Prostate gland (tissue), 2 donors: ENCODE results near the gene ANKRD33. TPM values are rescaled to one million over a fixed set of nuclear protein-coding genes. Genes with fewer than 3 reads are reported as not detected.

Source experiments
- DNase-seq: peaks from one replicate; pipeline ENCODE4 v3.0.0-alpha.2; 2019; ENCODE audit warnings: low spot score
- H3K27ac ChIP-seq, 2 donors: fragments of 200-600 bp; sonication (generic); 2 replicates each; pipeline ENCODE4 v1.5.1; 2017 to 2019
- H3K27me3 ChIP-seq: fragments of 200-600 bp; sonication (generic); replicated peaks from 2 replicates; pipeline ENCODE4 v1.5.1; 2019; ENCODE audit not compliant: insufficient read depth
- H3K36me3 ChIP-seq, 2 donors: fragments of 200-600 bp; sonication (generic); 1 replicate in 1 of 2; 2 replicates in 1 of 2; pipeline versions ENCODE4 v1.5.1 to v1.8.1; 2017 to 2019
- H3K4me1 ChIP-seq: fragments of 200-600 bp; sonication (generic); replicated peaks from 2 replicates; pipeline ENCODE4 v1.5.1; 2019
- H3K4me3 ChIP-seq, 2 donors: fragments of 200-600 bp; sonication (generic); 2 replicates each; pipeline ENCODE4 v1.5.1; 2017 to 2019
- H3K9me3 ChIP-seq: fragments of 200-600 bp; sonication (generic); 2 replicates; pipeline ENCODE4 v1.5.1; 2017
- POLR2A ChIP-seq: fragments of 450-650 bp; IDR thresholded peaks from one replicate; pipeline ENCODE4 v1.6.1; 2016; ENCODE audit warnings: antibody characterized with exemption, mild to moderate bottlenecking
- POLR2AphosphoS5 ChIP-seq: sonication (generic); formaldehyde crosslinking; IDR thresholded peaks from one replicate; pipeline ENCODE4 v1.6.1; 2017; ENCODE audit warnings: antibody characterized with exemption
- WGBS: methylation state at CpG from one replicate; pipeline ENCODE4 v1.1.5; 2018; 5-methylcytosine and 5-hydroxymethylcytosine counted together
- intact Hi-C: fragments of 100-400 bp; cut with DNase I; formaldehyde crosslinking; loops from one replicate; pipeline ENCODE4 v1.14.2; 2022
- total RNA-seq, 2 donors: library from RNA; depleted of rRNA; stranded (reverse); fragments of >200 nt; gene quantifications; one replicate each; pipeline ENCODE4 v1.1.0, GENCODE V29; 2016
- TF ChIP-seq, protein P1 (sequence below), 4 experiments: fragments of 200-600 bp in 2 of 4; fragments of 450-650 bp in 2 of 4; sonication (generic) in 2 of 4; IDR thresholded peaks; 1 replicate in 3 of 4; 2 replicates in 1 of 4; pipeline ENCODE4 v1.5.1; 2016 to 2019; ENCODE audit warnings: antibody characterized with exemption in 4 of 4, mild to moderate bottlenecking in 2 of 4, moderate library complexity in 2 of 4

ANKRD33 gene
- total RNA-seq, 2 donors from 2014 or later: not detected

DNA sequence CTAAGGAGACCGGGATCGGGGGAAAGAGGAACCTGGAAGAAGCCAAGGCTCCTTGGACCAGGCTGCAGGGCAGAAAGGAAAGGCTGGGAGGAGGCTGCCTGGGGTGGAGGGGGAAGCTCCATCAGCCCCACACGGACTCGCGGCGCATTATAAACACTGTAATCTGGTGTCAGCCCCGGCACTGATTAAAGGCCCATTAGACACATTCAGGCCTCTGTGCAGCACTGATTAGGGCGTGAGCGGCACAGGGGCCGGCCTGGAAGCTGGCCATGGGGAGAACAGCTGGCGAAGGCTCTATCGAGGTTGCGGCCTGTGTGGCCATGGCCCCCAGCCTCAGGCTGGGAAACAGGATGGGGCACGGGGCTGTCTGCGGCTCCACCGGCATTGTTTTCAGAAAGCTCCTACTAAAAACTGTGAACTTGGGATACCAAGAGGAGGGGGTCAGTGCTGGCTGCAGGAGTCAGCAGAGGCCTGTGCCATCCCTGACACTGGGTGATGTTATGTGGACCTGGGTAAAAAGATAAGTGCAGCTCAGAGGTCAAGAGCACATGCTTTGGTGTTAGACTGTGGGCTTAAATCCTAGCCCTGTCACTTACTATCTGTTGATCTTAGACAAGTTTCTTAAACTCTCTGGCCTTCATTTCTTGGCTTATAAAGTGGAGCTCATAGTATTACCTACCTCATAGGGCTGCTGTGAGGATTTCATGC, 30.0 kb downstream of the ANKRD33 start:
- Histone ChIP-seq H3K4me3 (no peak overlapping the region), H3K4me1 (no peaks in the 10 kb centered on the region), H3K9me3 (no peaks in the 10 kb centered on the region), H3K27ac (no peak overlapping the region), H3K36me3 (no peaks in the 10 kb centered on the region), H3K27me3 (no peaks in the 10 kb centered on the region)
- intact Hi-C loops: no loop called here
- TF ChIP-seq POLR2AphosphoS5 (no peak), POLR2A (no peak)
- TF ChIP-seq, protein P1, sequence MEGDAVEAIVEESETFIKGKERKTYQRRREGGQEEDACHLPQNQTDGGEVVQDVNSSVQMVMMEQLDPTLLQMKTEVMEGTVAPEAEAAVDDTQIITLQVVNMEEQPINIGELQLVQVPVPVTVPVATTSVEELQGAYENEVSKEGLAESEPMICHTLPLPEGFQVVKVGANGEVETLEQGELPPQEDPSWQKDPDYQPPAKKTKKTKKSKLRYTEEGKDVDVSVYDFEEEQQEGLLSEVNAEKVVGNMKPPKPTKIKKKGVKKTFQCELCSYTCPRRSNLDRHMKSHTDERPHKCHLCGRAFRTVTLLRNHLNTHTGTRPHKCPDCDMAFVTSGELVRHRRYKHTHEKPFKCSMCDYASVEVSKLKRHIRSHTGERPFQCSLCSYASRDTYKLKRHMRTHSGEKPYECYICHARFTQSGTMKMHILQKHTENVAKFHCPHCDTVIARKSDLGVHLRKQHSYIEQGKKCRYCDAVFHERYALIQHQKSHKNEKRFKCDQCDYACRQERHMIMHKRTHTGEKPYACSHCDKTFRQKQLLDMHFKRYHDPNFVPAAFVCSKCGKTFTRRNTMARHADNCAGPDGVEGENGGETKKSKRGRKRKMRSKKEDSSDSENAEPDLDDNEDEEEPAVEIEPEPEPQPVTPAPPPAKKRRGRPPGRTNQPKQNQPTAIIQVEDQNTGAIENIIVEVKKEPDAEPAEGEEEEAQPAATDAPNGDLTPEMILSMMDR (IDR thresholded peaks at IDR 0.05): no peak
- 66% methylated on average over 16 of the region's 16 CpGs for WGBS
- no peak for DNase-seq

DNA sequence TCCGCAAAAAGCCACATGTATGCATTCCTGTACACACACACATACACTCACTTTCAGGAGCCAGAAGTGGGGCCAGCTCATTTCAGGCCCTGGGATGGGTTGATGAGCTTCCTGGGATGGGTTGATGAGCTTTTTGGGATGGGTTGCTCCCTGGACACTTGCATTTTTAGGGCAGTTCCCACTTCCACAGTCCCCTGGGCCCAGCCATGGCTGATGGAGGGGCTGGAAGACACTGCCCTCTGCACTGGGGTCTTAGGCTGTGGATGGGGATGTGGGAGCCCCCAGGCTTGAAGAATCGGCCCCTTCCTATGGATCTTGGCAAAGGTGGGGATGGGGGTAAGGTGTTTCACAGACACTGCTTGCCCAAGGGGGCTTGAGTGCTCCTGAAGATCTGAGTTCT, 32.1 kb downstream of the ANKRD33 start:
- Histone ChIP-seq H3K36me3 (no peaks in the 10 kb centered on the region), H3K4me1 (no peaks in the 10 kb centered on the region), H3K27ac (no peak overlapping the region), H3K4me3 (no peak overlapping the region), H3K27me3 (no peaks in the 10 kb centered on the region), H3K9me3 (no peaks in the 10 kb centered on the region)
- 88% methylated on average over 2 of the region's 2 CpGs for WGBS
- intact Hi-C loops: no loop called here
- TF ChIP-seq POLR2A (no peak), POLR2AphosphoS5 (no peak)
- TF ChIP-seq, protein P1 (IDR thresholded peaks at IDR 0.05): no peak
- no peak for DNase-seq

DNA sequence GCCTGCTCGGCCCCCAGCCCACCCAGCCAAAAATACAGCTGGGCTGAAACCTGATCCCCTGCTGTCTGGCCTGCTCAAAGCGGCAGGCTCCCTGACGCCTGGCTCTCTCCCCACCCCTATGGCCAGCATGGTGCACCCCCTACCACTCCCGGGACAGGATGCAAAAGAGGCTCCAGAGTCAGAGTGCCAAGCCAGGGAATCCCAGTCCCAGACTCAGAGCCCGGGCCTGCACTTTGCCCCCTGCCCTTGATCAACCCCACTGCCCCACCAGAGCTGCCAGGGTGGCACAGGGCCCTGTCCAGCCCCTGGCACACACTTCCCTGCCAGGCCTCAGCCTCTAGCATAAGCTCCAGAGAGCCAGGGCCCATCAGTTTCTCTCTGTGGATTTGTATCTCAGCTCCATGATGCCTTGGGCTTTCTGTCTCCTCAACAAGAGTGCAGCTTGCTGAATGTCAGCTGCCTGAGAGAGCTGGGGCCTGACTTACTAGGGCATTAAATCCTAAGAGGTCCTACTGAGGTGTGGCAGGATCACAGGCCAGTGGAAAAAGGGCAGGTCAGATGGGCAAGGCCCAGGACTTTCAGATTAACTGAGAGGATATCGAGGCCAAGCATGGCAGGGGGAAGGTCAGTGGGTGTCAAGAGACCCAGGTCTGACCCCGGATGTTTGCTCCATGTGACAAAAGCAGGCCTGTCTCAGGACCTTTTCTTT, 33.3 kb downstream of the ANKRD33 start:
- Histone ChIP-seq H3K9me3 (no peaks in the 10 kb centered on the region), H3K27ac (no peak overlapping the region), H3K4me3 (no peak overlapping the region), H3K4me1 (no peaks in the 10 kb centered on the region), H3K36me3 (no peaks in the 10 kb centered on the region), H3K27me3 (no peaks in the 10 kb centered on the region)
- no peak for DNase-seq
- WGBS: 70% methylated on average over 7 of the region's 7 CpGs
- TF ChIP-seq POLR2A (no peak), POLR2AphosphoS5 (no peak)
- TF ChIP-seq, protein P1 (IDR thresholded peaks at IDR 0.05): no peak
- intact Hi-C loops: no loop called here

DNA sequence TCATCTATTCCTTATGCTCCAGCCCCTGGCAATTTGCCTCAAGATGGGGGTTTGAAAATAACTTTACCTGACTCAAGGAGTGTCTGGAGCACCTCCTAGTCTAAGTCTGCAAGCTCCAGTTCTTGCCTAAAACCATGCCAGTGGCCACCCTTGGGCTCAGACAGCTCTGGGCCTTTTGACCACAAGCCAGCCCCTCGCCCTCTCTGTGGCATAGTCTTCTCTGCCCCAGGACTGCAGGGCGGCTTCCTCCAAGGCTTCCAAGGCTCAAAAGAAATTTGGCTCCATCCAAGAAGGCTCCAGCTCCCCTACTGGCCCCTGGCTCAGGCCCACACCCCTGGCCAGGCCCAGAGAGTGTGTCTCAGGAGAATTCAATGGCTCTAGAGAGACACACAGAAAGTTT, 34.2 kb downstream of the ANKRD33 start:
- no peaks in the 10 kb centered on the region for H3K36me3 ChIP-seq
- 100% methylated on average over 2 of the region's 2 CpGs for WGBS
- DNase-seq: no peak
- intact Hi-C loops: no loop called here
- no peak overlapping the region for H3K27ac ChIP-seq
- no peaks in the 10 kb centered on the region for H3K4me1 ChIP-seq
- no peaks in the 10 kb centered on the region for H3K27me3 ChIP-seq
- TF ChIP-seq, protein P1 (IDR thresholded peaks at IDR 0.05): no peak
- no peak for TF ChIP-seq POLR2AphosphoS5
- no peak for TF ChIP-seq POLR2A
- no peaks in the 10 kb centered on the region for H3K9me3 ChIP-seq
- no peak overlapping the region for H3K4me3 ChIP-seq
